HG02970 (cell line): Measurements from ENCODE around the gene FADS6.
"Not testable (repeated sequence)": the region's sequence is repeated elsewhere in the genome, so short reads cannot be mapped to it uniquely, and the experiment has no call there.

Experiments
- ATAC-seq: cut with Tn5 transposase; IDR thresholded peaks from one replicate; pipeline ENCODE4 v1.9.1; 2021; ENCODE audit warnings: mild to moderate bottlenecking, moderate library complexity, moderate number of reproducible peaks; ENCODE audit not compliant: unreplicated experiment, low FRiP score

Gene FADS6

GRCh38 chr17:74921026-74921681 is 27.7 kb upstream of the FADS6 start:
- ATAC-seq, result no peak

DNA sequence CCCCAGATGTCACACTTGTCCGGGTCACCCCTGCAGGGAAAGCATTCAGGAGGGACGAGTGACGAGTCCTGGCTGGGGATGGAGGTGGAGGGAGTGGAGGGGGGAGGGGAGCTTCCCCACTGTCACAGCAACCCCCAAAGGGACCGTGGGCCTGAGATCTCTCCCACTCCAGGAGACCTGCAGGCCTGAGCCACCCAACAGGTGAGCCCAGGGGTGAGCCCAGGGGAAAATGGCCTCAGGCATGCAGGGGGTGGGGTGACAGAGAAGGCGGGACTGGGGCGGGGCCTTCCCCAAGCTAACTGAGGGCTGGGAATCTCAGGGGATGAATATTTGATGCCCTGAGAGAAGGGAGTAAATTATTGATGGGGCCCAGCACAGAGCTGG is 27.2 kb upstream of the FADS6 start:
- no peak for ATAC-seq

GRCh38 chr17:74920306-74920620 is 26.8 kb upstream of the FADS6 start:
- ATAC-seq, result no peak

DNA sequence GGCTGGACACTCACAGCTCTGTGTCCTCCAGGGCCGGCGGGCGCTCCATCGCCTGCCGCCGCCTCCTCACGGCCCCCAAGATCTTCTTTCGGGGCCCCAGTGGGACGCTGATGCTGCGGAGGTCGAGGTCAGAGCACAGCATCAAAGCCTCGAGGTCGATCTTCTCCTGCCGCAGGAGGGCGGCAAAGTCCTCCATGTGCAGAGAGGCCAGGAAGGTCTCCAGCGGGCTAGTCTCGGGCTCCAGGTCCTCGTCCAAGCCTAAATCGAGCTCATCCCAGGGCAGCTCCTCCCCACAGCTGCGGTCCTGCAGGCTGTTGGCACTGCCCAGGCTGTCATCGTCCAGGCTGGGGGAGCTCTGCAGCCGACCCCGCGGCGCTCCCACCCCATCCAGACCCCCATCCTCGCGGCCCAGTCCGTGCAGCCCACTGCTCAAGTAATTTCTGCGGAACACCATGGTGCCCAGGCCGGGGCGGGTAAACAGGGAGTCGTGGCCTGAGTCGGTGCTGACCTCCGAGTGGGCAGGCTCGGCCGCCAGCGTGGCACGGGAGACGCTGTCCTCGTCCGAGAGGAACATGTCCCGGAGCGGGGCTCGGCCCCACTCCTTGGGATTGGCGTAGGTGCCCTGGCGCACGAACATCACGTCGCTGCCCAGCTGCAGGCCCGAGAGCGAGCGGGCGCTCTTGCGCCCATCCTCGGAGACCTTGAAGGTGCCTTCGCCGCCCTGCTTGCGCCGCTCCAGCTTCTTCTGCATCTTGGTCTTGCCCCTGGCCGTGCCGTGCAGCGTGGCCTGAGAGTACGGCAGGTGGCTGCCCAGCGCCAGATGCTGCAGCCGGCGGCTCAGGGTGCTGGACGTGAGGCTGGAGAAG is 26.2 kb upstream of the FADS6 start:
- ATAC-seq, result no peak

GRCh38 chr17:74918906-74919305 is 25.5 kb upstream of the FADS6 start:
- ATAC-seq, result no peak

- no peak for ATAC-seq
Observed at GRCh38 chr17:74917430-74917829, 24.0 kb upstream of the FADS6 start.

DNA sequence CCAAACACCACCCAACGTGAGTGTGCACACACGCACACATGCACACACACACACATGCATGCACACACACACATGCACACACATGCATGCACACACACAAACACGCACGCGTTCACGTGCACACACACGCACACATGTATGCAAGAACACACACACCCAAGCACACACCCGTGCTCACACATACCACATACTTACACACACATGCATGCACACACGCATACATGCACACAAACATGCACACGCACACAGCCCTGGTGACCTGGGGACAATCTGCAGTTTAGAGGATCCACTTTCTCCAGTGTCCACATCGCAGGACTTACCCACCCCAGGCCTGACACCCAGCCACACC is 23.4 kb upstream of the FADS6 start:
- ATAC-seq, result no peak

- ATAC-seq, result no peak
Observed at GRCh38 chr17:74916136-74916850, 22.9 kb upstream of the FADS6 start.

GRCh38 chr17:74911423-74911822 is 18.0 kb upstream of the FADS6 start:
- not testable (repeated sequence) for ATAC-seq

- ATAC-seq, result not testable (repeated sequence)
Observed at GRCh38 chr17:74909097-74909496, 15.7 kb upstream of the FADS6 start.

GRCh38 chr17:74907012-74907411 is 13.6 kb upstream of the FADS6 start:
- no peak for ATAC-seq

DNA sequence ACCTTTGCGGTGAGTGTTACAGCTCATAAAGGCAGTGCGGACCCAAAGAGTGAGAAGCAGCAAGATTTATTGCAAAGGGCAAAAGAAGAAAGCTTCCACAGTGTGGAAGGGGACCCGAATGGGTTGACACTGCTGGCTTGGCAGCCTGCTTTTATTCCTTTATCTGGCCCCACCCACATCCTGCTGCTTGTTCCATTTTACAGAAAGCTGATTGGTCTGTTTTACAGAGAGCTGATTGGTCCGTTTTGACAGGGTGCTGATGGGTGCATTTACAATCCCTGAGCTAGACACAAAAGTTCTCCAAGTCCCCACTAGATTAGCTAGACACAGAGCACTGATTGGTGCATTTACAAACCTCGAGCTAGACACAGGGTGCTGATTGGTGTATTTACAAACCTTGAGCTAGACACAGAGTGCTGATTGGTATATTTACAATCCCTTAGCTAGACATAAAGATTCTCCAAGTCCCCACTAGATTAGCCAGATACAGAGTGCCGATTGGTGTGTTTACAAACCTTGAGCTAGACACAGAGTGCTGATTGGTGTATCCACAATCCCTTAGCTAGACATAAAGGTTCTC is 12.9 kb upstream of the FADS6 start:
- ATAC-seq, result not testable (repeated sequence)

- no peak for ATAC-seq
Observed at GRCh38 chr17:74904687-74905409, 11.4 kb upstream of the FADS6 start.

GRCh38 chr17:74903671-74904070 is 10.2 kb upstream of the FADS6 start:
- ATAC-seq, result no peak

DNA sequence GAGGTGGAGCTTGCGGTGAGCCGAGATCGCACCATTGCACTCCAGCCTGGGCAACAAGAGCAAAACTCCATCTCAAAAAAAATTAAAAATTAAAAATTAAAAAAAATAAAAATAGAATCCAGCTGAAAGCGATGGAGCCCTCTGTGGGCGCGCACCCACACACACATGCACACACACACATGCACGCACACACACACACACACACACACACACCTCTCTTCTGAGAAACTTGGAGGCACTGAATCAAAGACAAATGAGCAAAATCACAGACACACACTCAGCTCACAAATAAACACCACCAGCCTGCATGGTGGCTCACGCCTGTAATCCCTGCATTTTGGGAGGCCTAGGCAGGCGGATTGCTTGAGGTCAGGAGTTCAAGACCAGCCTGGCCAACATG is 9.6 kb upstream of the FADS6 start:
- ATAC-seq, result no peak

GRCh38 chr17:74901353-74902135 is 8.1 kb upstream of the FADS6 start:
- ATAC-seq, result no peak

DNA sequence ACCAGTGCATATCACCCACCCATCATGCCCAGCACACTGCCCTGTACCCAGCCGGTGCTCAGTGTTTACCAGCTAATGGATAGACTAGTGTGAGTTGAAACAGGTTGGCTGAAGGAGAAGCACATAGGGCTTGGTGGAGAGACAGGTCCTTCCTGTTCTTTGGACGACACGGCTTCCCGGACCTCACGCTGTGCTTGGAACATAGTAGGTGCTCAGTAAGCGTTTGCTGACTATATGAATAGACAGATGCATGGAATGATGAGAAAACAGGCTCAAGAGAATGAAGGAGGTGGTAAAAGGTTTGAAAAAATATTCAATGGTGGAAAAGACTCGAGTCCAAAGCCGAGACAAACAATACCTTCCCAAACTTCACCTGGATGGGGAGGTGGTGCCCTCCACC is 6.8 kb upstream of the FADS6 start:
- ATAC-seq, result no peak

DNA sequence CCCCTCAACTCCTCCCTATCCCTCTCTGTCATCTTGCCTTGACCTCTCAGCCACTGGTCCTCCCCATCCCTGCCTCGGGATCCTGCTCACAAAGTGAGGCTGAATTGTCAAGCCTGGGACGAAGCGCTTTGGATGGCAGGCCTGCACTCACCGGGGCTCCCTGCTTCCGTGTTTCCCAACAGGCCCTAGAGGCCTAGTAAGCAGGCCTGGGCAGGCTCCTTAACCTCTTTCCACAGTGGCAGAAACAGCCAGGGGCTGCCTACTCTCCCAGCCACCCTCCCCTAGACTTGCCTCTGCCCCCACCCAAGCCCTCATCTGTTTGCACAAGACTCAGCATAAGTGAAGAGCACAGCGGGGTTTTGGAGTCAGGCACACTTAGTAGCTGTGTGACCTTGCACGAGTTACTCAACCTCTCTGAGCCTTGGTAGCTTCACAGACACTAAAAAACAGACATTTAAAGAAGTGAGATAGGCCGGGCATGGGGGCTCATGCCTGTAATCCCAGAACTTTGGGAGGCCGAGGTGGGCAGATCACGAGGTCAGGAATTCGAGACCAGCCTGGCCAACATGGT is 5.0 kb upstream of the FADS6 start:
- no peak for ATAC-seq

DNA sequence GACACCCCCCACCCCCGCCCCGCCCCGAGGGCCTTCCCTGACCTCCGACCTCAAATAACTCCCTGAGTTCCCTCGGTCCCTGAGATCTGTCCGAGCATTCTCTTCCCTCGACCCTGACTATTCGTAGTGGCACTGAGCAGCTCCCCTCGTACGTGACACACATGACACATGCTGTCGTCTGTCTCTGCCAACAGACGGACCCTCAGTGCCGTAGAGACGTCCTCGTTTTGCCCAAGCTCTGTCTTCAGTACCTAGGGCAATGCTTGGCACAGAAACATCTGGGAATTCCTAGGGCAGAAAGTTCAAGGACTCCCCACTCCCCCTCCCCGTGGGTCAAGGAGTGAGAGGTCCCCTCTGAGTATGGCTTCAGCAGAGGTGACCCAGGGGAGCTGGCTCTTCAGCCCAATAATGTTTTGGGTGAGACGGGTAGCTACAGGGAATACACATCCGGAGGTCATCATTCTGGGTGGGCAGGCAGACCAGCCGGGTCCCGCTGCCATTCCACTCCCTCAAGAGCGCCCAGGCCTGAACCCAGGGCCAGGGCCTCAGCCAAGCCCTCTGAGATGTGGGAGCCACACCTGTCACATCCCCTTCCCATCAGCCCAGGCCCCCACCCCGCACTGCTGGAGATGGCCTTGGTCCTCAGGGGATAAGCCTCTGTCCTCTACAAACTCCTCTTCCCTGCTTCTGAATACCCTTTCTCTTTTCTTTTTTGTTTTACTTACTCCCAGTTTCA is 671 bp upstream of the FADS6 start:
- ATAC-seq, result no peak
